ENCODE data around the gene OR6K3. TPM values are rescaled to one million over a fixed set of nuclear protein-coding genes. Genes with fewer than 3 reads are reported as not detected.
"Not testable (repeated sequence)": the region's sequence is repeated elsewhere in the genome, so short reads cannot be mapped to it uniquely, and the experiment has no call there.

Gene OR6K3
- total RNA-seq, 1 donor from 2014 or later, result not detected

- Mint-ChIP-seq H3K27ac (ENCODE audit: unreplicated experiment) (no peak within 1 kb of the TSS), H3K4me3 (ENCODE audit: unreplicated experiment) (no peak within 1 kb of the TSS), H3K36me3 (ENCODE audit: unreplicated experiment) (no peaks in the 10 kb centered on the region), H3K4me1 (ENCODE audit: unreplicated experiment) (no peaks in the 10 kb centered on the region), H3K9me3 (ENCODE audit: unreplicated experiment) (no peaks in the 10 kb centered on the region), H3K27me3 (ENCODE audit: unreplicated experiment) (no peaks in the 10 kb centered on the region)
- DNase-seq (ENCODE audit: extremely low spot score, unreplicated experiment), result no peak
- no peak for TF ChIP-seq CTCF (IDR thresholded peaks at IDR 0.05)
These were observed 20.0 kb downstream of the OR6K3 start, which contains the start of gene OR6K2 for GRCh38 chr1:158700552-158700951. Gene OR6K2 (minus strand): TSS chr1:158700652. CDS start chr1:158700652, 0 bp downstream.

GRCh38 chr1:158694596-158694995 lies 25.9 kb downstream of the OR6K3 start:
- no peaks in the 10 kb centered on the region for H3K4me1 Mint-ChIP-seq (ENCODE audit: unreplicated experiment)
- no peak overlapping the region for H3K27ac Mint-ChIP-seq (ENCODE audit: unreplicated experiment)
- DNase-seq (ENCODE audit: extremely low spot score, unreplicated experiment), result no peak
- H3K9me3 Mint-ChIP-seq (ENCODE audit: unreplicated experiment), result no peaks in the 10 kb centered on the region
- no peaks in the 10 kb centered on the region for H3K27me3 Mint-ChIP-seq (ENCODE audit: unreplicated experiment)
- no peak overlapping the region for H3K4me3 Mint-ChIP-seq (ENCODE audit: unreplicated experiment)
- TF ChIP-seq CTCF (IDR thresholded peaks at IDR 0.05), result no peak
- no peaks in the 10 kb centered on the region for H3K36me3 Mint-ChIP-seq (ENCODE audit: unreplicated experiment)

GRCh38 chr1:158692356-158692755 lies 28.2 kb downstream of the OR6K3 start:
- no peak overlapping the region for H3K4me3 Mint-ChIP-seq (ENCODE audit: unreplicated experiment)
- H3K27me3 Mint-ChIP-seq (ENCODE audit: unreplicated experiment), result no peaks in the 10 kb centered on the region
- TF ChIP-seq CTCF (IDR thresholded peaks at IDR 0.05), result no peak
- no peaks in the 10 kb centered on the region for H3K9me3 Mint-ChIP-seq (ENCODE audit: unreplicated experiment)
- DNase-seq (ENCODE audit: extremely low spot score, unreplicated experiment), result no peak
- no peak overlapping the region for H3K27ac Mint-ChIP-seq (ENCODE audit: unreplicated experiment)
- no peaks in the 10 kb centered on the region for H3K36me3 Mint-ChIP-seq (ENCODE audit: unreplicated experiment)
- H3K4me1 Mint-ChIP-seq (ENCODE audit: unreplicated experiment), result no peaks in the 10 kb centered on the region

GRCh38 chr1:158691907-158692306 lies 28.6 kb downstream of the OR6K3 start:
- H3K4me1 Mint-ChIP-seq (ENCODE audit: unreplicated experiment), result no peaks in the 10 kb centered on the region
- TF ChIP-seq CTCF (IDR thresholded peaks at IDR 0.05), result no peak
- DNase-seq (ENCODE audit: extremely low spot score, unreplicated experiment), result no peak
- no peaks in the 10 kb centered on the region for H3K36me3 Mint-ChIP-seq (ENCODE audit: unreplicated experiment)
- H3K27me3 Mint-ChIP-seq (ENCODE audit: unreplicated experiment), result no peaks in the 10 kb centered on the region
- H3K4me3 Mint-ChIP-seq (ENCODE audit: unreplicated experiment), result no peak overlapping the region
- H3K27ac Mint-ChIP-seq (ENCODE audit: unreplicated experiment), result no peak overlapping the region
- no peaks in the 10 kb centered on the region for H3K9me3 Mint-ChIP-seq (ENCODE audit: unreplicated experiment)

GRCh38 chr1:158691149-158691548 lies 29.4 kb downstream of the OR6K3 start:
- H3K4me3 Mint-ChIP-seq (ENCODE audit: unreplicated experiment); DNase-seq (ENCODE audit: extremely low spot score, unreplicated experiment); H3K9me3 Mint-ChIP-seq (ENCODE audit: unreplicated experiment); H3K27ac Mint-ChIP-seq (ENCODE audit: unreplicated experiment); H3K4me1 Mint-ChIP-seq (ENCODE audit: unreplicated experiment); H3K27me3 Mint-ChIP-seq (ENCODE audit: unreplicated experiment); H3K36me3 Mint-ChIP-seq (ENCODE audit: unreplicated experiment): not testable (repeated sequence)

- Mint-ChIP-seq H3K4me1 (ENCODE audit: unreplicated experiment) (no peaks in the 10 kb centered on the region), H3K27me3 (ENCODE audit: unreplicated experiment) (no peaks in the 10 kb centered on the region), H3K9me3 (ENCODE audit: unreplicated experiment) (no peaks in the 10 kb centered on the region), H3K4me3 (ENCODE audit: unreplicated experiment) (no peak overlapping the region), H3K27ac (ENCODE audit: unreplicated experiment) (no peak overlapping the region), H3K36me3 (ENCODE audit: unreplicated experiment) (no peaks in the 10 kb centered on the region)
- DNase-seq (ENCODE audit: extremely low spot score, unreplicated experiment), result no peak
- TF ChIP-seq CTCF (IDR thresholded peaks at IDR 0.05), result no peak
These were observed 30.6 kb downstream of the OR6K3 start for GRCh38 chr1:158689875-158690274.
